HG03575 (cell line): ENCODE measurements around the gene L3MBTL3.
"Not testable (repeated sequence)": the region's sequence is repeated elsewhere in the genome, so short reads cannot be mapped to it uniquely, and the experiment has no call there.

Experiments
- ATAC-seq: cut with Tn5 transposase; IDR thresholded peaks from one replicate; pipeline ENCODE4 v1.9.1; 2021; ENCODE audit not compliant: unreplicated experiment, insufficient number of reproducible peaks, low FRiP score; ENCODE audit errors: extremely low read depth

L3MBTL3 gene

GRCh38 chr6:130065609-130066156 is 47.3 kb downstream of the L3MBTL3 start:
- no peak for ATAC-seq

- ATAC-seq = no peak
Observed at GRCh38 chr6:130069485-130069884, 51.1 kb downstream of the L3MBTL3 start.

- ATAC-seq = no peak
Observed at GRCh38 chr6:130070326-130070725, 51.9 kb downstream of the L3MBTL3 start.

- ATAC-seq = no peak
Observed at GRCh38 chr6:130070792-130071191, 52.4 kb downstream of the L3MBTL3 start.

- ATAC-seq = no peak
Observed at GRCh38 chr6:130075879-130076460, 57.6 kb downstream of the L3MBTL3 start.

- no peak for ATAC-seq
Observed at GRCh38 chr6:130076512-130076911, 58.1 kb downstream of the L3MBTL3 start.

GRCh38 chr6:130090796-130091195 is 72.4 kb downstream of the L3MBTL3 start:
- ATAC-seq = no peak

GRCh38 chr6:130093546-130093945 is 75.2 kb downstream of the L3MBTL3 start:
- ATAC-seq = no peak

- ATAC-seq = no peak
Observed at GRCh38 chr6:130098317-130098716, 79.9 kb downstream of the L3MBTL3 start.

GRCh38 chr6:130099119-130099518 is 80.7 kb downstream of the L3MBTL3 start:
- ATAC-seq = no peak

GRCh38 chr6:130105996-130106704 is 87.8 kb downstream of the L3MBTL3 start:
- peak; percentile 65 for ATAC-seq

- no peak for ATAC-seq
Observed at GRCh38 chr6:130107710-130108109, 89.3 kb downstream of the L3MBTL3 start.

- ATAC-seq = no peak
Observed at GRCh38 chr6:130111031-130111430, 92.7 kb downstream of the L3MBTL3 start.

GRCh38 chr6:130113201-130113710 is 94.9 kb downstream of the L3MBTL3 start:
- ATAC-seq = no peak

GRCh38 chr6:130115036-130115435 is 96.7 kb downstream of the L3MBTL3 start:
- peak; percentile 76 for ATAC-seq

GRCh38 chr6:130116273-130116672 is 97.9 kb downstream of the L3MBTL3 start:
- ATAC-seq = no peak

GRCh38 chr6:130117187-130117701 is 98.9 kb downstream of the L3MBTL3 start:
- not testable (repeated sequence) for ATAC-seq

- no peak for ATAC-seq
Observed at GRCh38 chr6:130118236-130118635, 99.9 kb downstream of the L3MBTL3 start.

- no peak for ATAC-seq
Observed at GRCh38 chr6:130119211-130119610, 100.8 kb downstream of the L3MBTL3 start.

GRCh38 chr6:130120731-130121130 is 102.3 kb downstream of the L3MBTL3 start:
- ATAC-seq = no peak
